Measurements from ENCODE around the gene PCDH12. TPM values are rescaled to one million over a fixed set of nuclear protein-coding genes. Genes with fewer than 3 reads are reported as not detected.

PCDH12 gene
- total RNA-seq, 1 experiment from 2014 or later: not detected

DNA sequence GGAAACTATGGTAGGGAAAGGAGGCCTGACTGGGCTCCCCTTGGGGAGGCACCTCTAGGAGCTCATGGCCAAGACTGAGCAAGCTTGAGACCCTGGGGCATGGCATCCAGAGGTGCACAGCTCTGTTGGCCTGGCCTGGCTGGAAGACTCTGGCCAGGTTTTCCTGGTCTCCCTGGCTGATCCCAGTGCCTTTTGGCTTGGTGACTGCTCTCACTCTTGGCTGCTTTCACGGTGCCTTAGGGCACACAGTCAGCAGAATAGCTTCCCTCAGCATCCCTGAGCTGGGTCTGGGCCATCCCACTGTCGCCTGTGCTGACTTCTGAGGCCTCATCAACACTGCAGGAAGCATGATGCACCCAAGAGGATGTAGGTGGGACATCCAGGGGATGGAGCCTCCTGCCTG, 47.7 kb downstream of the PCDH12 start:
- intact Hi-C loops (cut with micrococcal nuclease; ENCODE audit: unreplicated experiment) (no loop called here), in situ Hi-C loops (cut with HindIII; ENCODE audit: low pct_unique_long_range_greater_than_20kb, low sequenced_read_pairs) (no loop called here)
- ATAC-seq (peak; percentile 88), DNase-seq (ENCODE audit: low read depth, low spot score) (no peak)
- BruUV-seq (replicated peaks): no TSS peak
- H3K27me3 ChIP-seq (ENCODE audit: control insufficient read depth, insufficient read depth, low read length): no peaks in the 10 kb centered on the region
- TF ChIP-seq, protein P1, sequence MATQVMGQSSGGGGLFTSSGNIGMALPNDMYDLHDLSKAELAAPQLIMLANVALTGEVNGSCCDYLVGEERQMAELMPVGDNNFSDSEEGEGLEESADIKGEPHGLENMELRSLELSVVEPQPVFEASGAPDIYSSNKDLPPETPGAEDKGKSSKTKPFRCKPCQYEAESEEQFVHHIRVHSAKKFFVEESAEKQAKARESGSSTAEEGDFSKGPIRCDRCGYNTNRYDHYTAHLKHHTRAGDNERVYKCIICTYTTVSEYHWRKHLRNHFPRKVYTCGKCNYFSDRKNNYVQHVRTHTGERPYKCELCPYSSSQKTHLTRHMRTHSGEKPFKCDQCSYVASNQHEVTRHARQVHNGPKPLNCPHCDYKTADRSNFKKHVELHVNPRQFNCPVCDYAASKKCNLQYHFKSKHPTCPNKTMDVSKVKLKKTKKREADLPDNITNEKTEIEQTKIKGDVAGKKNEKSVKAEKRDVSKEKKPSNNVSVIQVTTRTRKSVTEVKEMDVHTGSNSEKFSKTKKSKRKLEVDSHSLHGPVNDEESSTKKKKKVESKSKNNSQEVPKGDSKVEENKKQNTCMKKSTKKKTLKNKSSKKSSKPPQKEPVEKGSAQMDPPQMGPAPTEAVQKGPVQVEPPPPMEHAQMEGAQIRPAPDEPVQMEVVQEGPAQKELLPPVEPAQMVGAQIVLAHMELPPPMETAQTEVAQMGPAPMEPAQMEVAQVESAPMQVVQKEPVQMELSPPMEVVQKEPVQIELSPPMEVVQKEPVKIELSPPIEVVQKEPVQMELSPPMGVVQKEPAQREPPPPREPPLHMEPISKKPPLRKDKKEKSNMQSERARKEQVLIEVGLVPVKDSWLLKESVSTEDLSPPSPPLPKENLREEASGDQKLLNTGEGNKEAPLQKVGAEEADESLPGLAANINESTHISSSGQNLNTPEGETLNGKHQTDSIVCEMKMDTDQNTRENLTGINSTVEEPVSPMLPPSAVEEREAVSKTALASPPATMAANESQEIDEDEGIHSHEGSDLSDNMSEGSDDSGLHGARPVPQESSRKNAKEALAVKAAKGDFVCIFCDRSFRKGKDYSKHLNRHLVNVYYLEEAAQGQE (IDR thresholded peaks at IDR 0.05; ENCODE audit: insufficient read depth in 1 of 2, low read depth in 2 of 2, low read length in 1 of 2): no peak
- TF ChIP-seq POLR2AphosphoS5 (IDR thresholded peaks at IDR 0.05; ENCODE audit: low read depth, low read length) (no peak), TCF7L2 (IDR thresholded peaks at IDR 0.05; ENCODE audit: low read depth, low read length) (no peak), SIN3A (IDR thresholded peaks at IDR 0.05; ENCODE audit: borderline replicate concordance, insufficient read depth, low read depth, low read length) (no peak)
- TF ChIP-seq, protein P2, sequence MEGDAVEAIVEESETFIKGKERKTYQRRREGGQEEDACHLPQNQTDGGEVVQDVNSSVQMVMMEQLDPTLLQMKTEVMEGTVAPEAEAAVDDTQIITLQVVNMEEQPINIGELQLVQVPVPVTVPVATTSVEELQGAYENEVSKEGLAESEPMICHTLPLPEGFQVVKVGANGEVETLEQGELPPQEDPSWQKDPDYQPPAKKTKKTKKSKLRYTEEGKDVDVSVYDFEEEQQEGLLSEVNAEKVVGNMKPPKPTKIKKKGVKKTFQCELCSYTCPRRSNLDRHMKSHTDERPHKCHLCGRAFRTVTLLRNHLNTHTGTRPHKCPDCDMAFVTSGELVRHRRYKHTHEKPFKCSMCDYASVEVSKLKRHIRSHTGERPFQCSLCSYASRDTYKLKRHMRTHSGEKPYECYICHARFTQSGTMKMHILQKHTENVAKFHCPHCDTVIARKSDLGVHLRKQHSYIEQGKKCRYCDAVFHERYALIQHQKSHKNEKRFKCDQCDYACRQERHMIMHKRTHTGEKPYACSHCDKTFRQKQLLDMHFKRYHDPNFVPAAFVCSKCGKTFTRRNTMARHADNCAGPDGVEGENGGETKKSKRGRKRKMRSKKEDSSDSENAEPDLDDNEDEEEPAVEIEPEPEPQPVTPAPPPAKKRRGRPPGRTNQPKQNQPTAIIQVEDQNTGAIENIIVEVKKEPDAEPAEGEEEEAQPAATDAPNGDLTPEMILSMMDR (IDR thresholded peaks at IDR 0.05): no peak
- no peak overlapping the region for H3K27ac ChIP-seq (ENCODE audit: low read length)
- H3K36me3 ChIP-seq (ENCODE audit: control insufficient read depth, insufficient read depth, low read length): no peaks in the 10 kb centered on the region
- 0 out of 2 replicates have a peak, but pooled peaks cover 3% of the 10 kb centered on the region for H3K4me1 ChIP-seq (ENCODE audit: control insufficient read depth, insufficient read depth, low read length)
- ChIA-PET CTCF (no interaction called here), POLR2A (no interaction called here)
- no peaks in the 10 kb centered on the region for H3K9me3 ChIP-seq (ENCODE audit: control insufficient read depth, insufficient read depth, low read depth, low read length)
- H3K4me3 ChIP-seq (ENCODE audit: low read depth in 2 of 2, low read length in 2 of 2): no peak overlapping the region

DNA sequence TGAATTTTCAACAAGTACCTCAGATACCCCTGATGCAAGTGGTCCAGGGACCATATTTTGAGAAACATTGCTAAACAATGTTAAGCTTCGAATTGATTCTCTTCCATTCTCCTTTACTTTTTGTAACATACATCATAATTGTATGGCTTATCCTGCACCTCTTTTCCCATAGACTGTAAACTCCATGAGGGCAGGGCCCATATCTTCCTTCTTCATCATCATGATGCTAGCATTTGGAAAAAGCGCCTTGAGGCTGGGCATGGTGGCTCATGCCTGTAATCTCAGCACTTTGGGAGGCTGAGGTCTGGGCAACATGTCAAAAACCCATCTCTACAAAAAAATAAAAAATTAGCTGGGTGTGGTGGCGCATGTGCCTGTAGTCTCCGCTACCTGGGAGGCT, 48.8 kb downstream of the PCDH12 start:
- ChIA-PET CTCF (no interaction called here), POLR2A (interaction anchor here (0.6 kb wide), 1 partner anchor 130 kb away, joined by 4 read pairs; no protein-coding TSS in a partner anchor)
- H3K4me1 ChIP-seq (ENCODE audit: control insufficient read depth, insufficient read depth, low read length): 0 out of 2 replicates have a peak, but pooled peaks cover 3% of the 10 kb centered on the region
- TF ChIP-seq TCF7L2 (IDR thresholded peaks at IDR 0.05; ENCODE audit: low read depth, low read length) (no peak), POLR2AphosphoS5 (IDR thresholded peaks at IDR 0.05; ENCODE audit: low read depth, low read length) (no peak), SIN3A (IDR thresholded peaks at IDR 0.05; ENCODE audit: borderline replicate concordance, insufficient read depth, low read depth, low read length) (no peak)
- TF ChIP-seq, protein P1 (IDR thresholded peaks at IDR 0.05; ENCODE audit: insufficient read depth in 1 of 2, low read depth in 2 of 2, low read length in 1 of 2): no peak
- TF ChIP-seq, protein P2 (IDR thresholded peaks at IDR 0.05): no peak
- no TSS peak for BruUV-seq (replicated peaks)
- H3K4me3 ChIP-seq (ENCODE audit: low read depth in 2 of 2, low read length in 2 of 2): no peak overlapping the region
- in situ Hi-C loops (cut with HindIII; ENCODE audit: low pct_unique_long_range_greater_than_20kb, low sequenced_read_pairs): no loop called here
- intact Hi-C loops (cut with micrococcal nuclease; ENCODE audit: unreplicated experiment): no loop called here
- no peaks in the 10 kb centered on the region for H3K36me3 ChIP-seq (ENCODE audit: control insufficient read depth, insufficient read depth, low read length)
- no peaks in the 10 kb centered on the region for H3K9me3 ChIP-seq (ENCODE audit: control insufficient read depth, insufficient read depth, low read depth, low read length)
- no peaks in the 10 kb centered on the region for H3K27me3 ChIP-seq (ENCODE audit: control insufficient read depth, insufficient read depth, low read length)
- ATAC-seq (no peak), DNase-seq (ENCODE audit: low read depth, low spot score) (no peak)
- H3K27ac ChIP-seq (ENCODE audit: low read length): no peak overlapping the region

All from Panc1 (cell line).